ENCODE measurements around the gene ABLIM1. TPM values are rescaled to one million over a fixed set of nuclear protein-coding genes. Genes with fewer than 3 reads are reported as not detected.

ABLIM1 gene
- total RNA-seq, 2 experiments from 2014 or later, result 62.3 to 64.1 TPM

DNA sequence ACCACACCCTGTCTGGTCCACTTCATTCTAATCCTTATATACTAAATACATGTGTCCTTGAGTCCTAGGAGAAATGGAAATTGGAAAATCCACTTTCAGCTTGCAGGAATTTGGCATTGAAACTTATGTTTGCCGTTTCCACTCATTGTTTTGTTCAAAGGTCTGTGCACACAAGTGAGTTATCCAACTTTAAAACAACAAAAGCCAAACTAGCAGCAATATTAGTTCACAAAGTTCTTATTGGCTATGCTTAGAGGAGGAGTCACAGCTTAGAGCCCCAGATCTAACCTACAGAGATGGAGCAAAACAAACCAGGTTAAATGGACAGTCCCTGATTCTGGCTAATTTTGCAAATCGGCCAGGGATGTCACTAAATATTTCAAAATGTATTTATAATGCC, 209.2 kb downstream of the ABLIM1 start:
- ATAC-seq, result no peak
- no peak for DNase-seq
- Mint-ChIP-seq H3K27ac (no peak overlapping the region), H3K27me3 (ENCODE audit: low read depth) (no peaks in the 10 kb centered on the region), H3K36me3 (ENCODE audit: low read depth) (peaks cover 16% of the 10 kb centered on the region), H3K4me1 (ENCODE audit: low read depth) (no peaks in the 10 kb centered on the region), H3K9me3 (ENCODE audit: insufficient read depth) (no peaks in the 10 kb centered on the region), H3K4me3 (no peak overlapping the region)
- CTCF ChIA-PET, result interaction anchor here (1.3 to 1.7 kb wide), 3 partner anchors 17 to 145 kb away, joined by 3 to 15 read pairs (median 3); no protein-coding TSS in a partner anchor
- POLR2A ChIA-PET, result no interaction called here

DNA sequence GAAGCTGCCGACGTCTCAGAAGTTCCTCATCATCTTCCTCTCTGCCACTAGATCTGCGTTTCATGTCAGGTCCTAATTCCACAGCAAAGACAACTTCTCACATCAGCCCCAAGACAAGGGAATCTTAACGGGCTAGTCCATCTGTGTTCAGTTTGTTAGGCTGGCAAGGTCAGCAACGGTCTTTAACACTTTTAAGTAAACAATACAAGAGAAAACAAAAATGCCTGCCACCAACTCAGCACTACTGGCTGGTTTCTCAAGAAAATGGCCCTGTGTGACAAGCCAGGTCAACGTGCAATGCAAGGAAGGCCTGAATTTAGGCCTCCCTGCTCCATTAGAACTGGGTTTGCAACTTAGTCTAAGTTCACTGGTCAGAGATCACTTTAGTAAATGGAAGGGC, 212.7 kb downstream of the ABLIM1 start:
- ChIA-PET CTCF (interaction anchor here (1.2 to 2.4 kb wide), 2 partner anchors 141 to 142 kb away, joined by 4 to 8 read pairs; no protein-coding TSS in a partner anchor), POLR2A (no interaction called here)
- no peaks in the 10 kb centered on the region for H3K9me3 Mint-ChIP-seq (ENCODE audit: insufficient read depth)
- H3K27me3 Mint-ChIP-seq (ENCODE audit: low read depth), result no peaks in the 10 kb centered on the region
- peaks cover 21% of the 10 kb centered on the region for H3K36me3 Mint-ChIP-seq (ENCODE audit: low read depth)
- no peak overlapping the region for H3K4me3 Mint-ChIP-seq
- no peaks in the 10 kb centered on the region for H3K4me1 Mint-ChIP-seq (ENCODE audit: low read depth)
- ATAC-seq (no peak), DNase-seq (no peak)
- H3K27ac Mint-ChIP-seq, result no peak overlapping the region

DNA sequence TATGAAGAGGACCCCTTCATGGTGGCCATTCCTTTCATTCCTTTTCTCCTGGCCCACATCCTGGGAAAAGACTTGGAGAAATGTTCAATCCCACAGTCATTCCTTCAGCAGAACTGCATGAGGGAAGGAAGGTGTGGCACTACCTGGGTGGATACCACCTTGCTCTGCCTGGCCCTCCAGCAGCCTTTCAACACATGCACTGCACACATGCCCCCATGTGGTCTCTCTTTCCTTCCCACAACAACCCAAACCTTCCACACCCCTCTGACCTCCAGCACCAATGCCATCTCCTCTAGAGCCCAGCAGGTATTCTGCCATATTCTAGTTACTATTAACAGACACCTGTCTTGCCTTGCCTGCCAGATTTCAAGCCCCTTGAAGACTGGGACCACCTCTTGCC, 213.3 kb downstream of the ABLIM1 start:
- no peak for ATAC-seq
- ChIA-PET CTCF (interaction anchor here (1.1 to 2.4 kb wide), 2 partner anchors 27 to 141 kb away, joined by 4 to 8 read pairs; no protein-coding TSS in a partner anchor), POLR2A (no interaction called here)
- H3K27me3 Mint-ChIP-seq (ENCODE audit: low read depth), result no peaks in the 10 kb centered on the region
- no peak overlapping the region for H3K27ac Mint-ChIP-seq
- H3K9me3 Mint-ChIP-seq (ENCODE audit: insufficient read depth), result no peaks in the 10 kb centered on the region
- no peaks in the 10 kb centered on the region for H3K4me1 Mint-ChIP-seq (ENCODE audit: low read depth)
- peaks cover 26% of the 10 kb centered on the region for H3K36me3 Mint-ChIP-seq (ENCODE audit: low read depth)
- DNase-seq, result no peak
- no peak overlapping the region for H3K4me3 Mint-ChIP-seq

DNA sequence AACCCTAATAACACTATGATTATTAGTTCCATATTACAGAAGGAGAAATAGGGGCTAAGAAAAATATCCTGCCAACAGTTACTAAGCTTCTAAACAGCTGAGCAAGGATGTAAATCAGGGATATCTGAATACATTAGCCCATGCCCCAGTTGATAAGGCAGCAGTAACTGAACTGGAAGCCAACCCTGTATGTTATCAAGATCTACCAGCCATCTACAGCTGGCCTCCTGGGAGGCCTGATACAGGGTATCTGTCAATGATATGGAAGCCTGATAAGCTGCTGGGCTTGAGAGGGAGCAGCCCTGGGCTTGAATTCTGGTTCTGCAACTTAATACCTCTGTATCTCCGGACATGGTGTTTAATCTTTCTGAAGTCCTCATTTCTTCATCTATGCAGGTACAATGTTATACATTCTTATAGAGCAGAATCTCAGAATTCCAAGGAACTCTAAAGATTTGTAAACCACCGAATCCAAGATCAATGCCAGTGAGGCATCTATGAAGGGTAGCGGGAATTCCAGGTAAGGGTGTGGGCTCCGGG, 215.9 kb downstream of the ABLIM1 start:
- POLR2A ChIA-PET, result no interaction called here
- peaks cover 42% of the 10 kb centered on the region for H3K36me3 Mint-ChIP-seq (ENCODE audit: low read depth)
- ATAC-seq, result no peak

DNA sequence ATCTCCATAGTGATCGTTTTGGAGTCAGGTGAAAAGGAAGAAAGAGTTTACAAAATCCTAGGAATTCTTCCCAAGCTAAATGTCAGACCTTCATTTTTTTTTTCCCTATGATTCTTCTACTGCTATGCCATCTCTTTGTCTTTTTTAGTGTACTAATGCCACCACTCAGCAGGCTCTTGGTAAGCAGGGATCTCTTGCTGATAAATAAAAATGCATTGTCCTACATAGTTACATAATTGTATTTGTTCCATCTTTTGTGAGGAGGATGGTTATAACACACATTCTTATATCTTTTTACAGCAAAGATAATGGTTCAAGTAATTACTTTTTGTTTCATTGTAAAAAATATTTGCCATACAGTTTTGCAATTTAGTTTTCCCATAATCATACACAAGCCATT, 217.0 kb downstream of the ABLIM1 start:
- DNase-seq, result no peak
- Mint-ChIP-seq H3K9me3 (ENCODE audit: insufficient read depth) (no peaks in the 10 kb centered on the region), H3K4me1 (ENCODE audit: low read depth) (no peaks in the 10 kb centered on the region), H3K36me3 (ENCODE audit: low read depth) (peaks cover 43% of the 10 kb centered on the region), H3K27me3 (ENCODE audit: low read depth) (no peaks in the 10 kb centered on the region), H3K4me3 (no peak overlapping the region), H3K27ac (no peak overlapping the region)
- CTCF ChIA-PET, result interaction anchor here (1.2 to 2.8 kb wide), 2 partner anchors 18 to 137 kb away, joined by 3 to 20 read pairs; no protein-coding TSS in a partner anchor
- POLR2A ChIA-PET, result no interaction called here
- ATAC-seq, result no peak

More for the DNA sequence above, 215.9 kb downstream of the ABLIM1 start:
- no peak for DNase-seq
- CTCF ChIA-PET, result interaction anchor here (1.2 to 2.8 kb wide), 2 partner anchors 17 to 138 kb away, joined by 3 to 20 read pairs; no protein-coding TSS in a partner anchor
- Mint-ChIP-seq H3K4me3 (no peak overlapping the region), H3K27me3 (ENCODE audit: low read depth) (no peaks in the 10 kb centered on the region), H3K9me3 (ENCODE audit: insufficient read depth) (no peaks in the 10 kb centered on the region), H3K27ac (no peak overlapping the region), H3K4me1 (ENCODE audit: low read depth) (no peaks in the 10 kb centered on the region)

DNA sequence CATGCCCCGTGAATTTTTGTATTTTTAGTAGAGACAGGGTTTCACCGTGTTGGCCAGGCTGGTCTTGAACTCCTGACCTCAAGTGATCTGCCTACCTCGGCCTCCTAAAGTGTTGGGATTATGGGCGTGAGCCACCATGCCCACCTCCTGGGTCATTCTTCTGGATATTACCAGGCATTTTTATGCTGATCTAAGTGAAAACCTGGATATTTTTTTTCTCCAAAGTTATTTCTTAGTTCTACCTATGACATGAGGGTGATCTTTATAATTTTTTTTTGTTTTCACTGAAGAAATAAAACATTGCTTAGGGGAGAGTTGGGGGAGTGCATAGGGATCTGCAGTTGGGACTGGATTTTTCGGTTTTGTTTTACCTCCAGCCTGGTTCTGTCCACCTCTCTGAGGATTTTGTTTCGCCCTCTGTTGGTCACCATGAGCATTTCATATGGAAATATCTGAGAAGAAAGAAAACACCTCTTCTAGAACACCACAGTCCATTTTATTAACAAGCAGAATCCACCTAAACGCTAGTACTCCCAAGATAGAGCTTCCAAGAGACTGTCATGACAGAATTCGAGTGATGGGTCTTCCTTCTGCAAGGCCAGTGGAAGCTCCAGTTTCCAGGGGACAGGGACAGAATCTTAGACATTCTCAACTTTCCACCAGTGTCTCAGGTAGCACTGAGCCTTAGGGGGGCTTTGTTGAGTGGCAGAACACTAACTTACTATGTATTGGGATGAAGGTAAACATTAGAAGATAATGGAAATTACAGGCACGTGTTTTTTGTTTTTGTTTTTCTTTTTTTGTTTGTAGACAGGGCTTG, 220.4 kb downstream of the ABLIM1 start:
- DNase-seq (no peak), ATAC-seq (no peak)
- H3K27ac Mint-ChIP-seq, result no peak overlapping the region
- H3K27me3 Mint-ChIP-seq (ENCODE audit: low read depth), result no peaks in the 10 kb centered on the region
- POLR2A ChIA-PET, result no interaction called here
- no peak overlapping the region for H3K4me3 Mint-ChIP-seq
- no peaks in the 10 kb centered on the region for H3K9me3 Mint-ChIP-seq (ENCODE audit: insufficient read depth)
- peaks cover 55% of the 10 kb centered on the region for H3K36me3 Mint-ChIP-seq (ENCODE audit: low read depth)
- CTCF ChIA-PET, result interaction anchor here (0.7 to 7.3 kb wide), 5 partner anchors 17 to 185 kb away, joined by 3 to 44 read pairs (median 3); no protein-coding TSS in a partner anchor
- H3K4me1 Mint-ChIP-seq (ENCODE audit: low read depth), result no peaks in the 10 kb centered on the region

DNA sequence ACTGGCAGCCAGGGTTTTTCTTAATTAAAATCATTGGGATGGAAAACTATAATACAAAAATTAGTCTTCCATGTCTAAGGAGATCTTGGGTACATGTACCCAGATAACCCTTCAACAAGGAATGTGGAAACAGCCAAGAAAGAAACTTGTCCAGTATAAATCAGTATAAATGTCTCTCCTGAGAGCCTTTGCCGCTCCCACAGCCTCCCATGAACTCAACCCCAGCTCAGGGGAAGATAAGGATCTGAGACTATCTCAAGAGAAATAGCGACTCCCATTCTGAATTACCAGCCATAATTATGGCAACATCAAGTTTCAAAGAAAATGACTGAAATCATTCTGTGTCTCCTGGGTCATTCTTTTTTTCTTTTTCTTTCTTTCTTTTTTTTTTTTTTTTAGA, 221.1 kb downstream of the ABLIM1 start:
- Mint-ChIP-seq H3K36me3 (ENCODE audit: low read depth) (peaks cover 55% of the 10 kb centered on the region), H3K27me3 (ENCODE audit: low read depth) (no peaks in the 10 kb centered on the region), H3K9me3 (ENCODE audit: insufficient read depth) (no peaks in the 10 kb centered on the region), H3K27ac (no peak overlapping the region), H3K4me3 (no peak overlapping the region), H3K4me1 (ENCODE audit: low read depth) (no peaks in the 10 kb centered on the region)
- CTCF ChIA-PET, result interaction anchor here (7.3 kb wide), 1 partner anchor 133 kb away, joined by 44 read pairs; no protein-coding TSS in a partner anchor
- ATAC-seq (no peak), DNase-seq (no peak)
- POLR2A ChIA-PET, result no interaction called here

DNA sequence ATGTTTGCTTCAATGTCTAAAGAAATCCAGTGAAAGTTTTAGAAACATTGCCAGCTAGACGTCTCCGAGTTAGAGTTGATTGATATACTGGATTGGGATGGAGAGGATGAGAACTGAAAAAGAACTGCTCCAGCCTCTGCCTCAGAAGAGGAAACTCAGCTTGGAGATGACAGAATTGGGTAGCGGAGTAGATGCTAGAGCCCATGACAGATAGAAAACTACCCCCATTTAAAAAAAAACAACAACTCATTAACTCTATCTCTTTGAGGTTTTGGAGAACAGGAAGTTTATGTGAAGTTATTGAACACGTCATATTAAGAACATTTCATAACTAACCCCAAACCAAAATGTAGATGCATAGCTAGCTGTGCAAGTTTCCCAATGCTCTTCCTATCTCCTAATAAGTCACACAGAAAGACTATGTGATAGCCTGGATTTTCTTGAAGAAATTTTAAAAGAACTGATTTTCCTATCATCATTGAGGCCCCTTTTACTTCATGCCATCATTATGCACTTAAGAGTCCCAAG, 225.4 kb downstream of the ABLIM1 start:
- Mint-ChIP-seq H3K4me3 (no peak overlapping the region), H3K4me1 (ENCODE audit: low read depth) (no peaks in the 10 kb centered on the region), H3K9me3 (ENCODE audit: insufficient read depth) (no peaks in the 10 kb centered on the region), H3K27me3 (ENCODE audit: low read depth) (no peaks in the 10 kb centered on the region), H3K27ac (no peak overlapping the region), H3K36me3 (ENCODE audit: low read depth) (peaks cover 30% of the 10 kb centered on the region)
- POLR2A ChIA-PET, result interaction anchor here (0.7 kb wide), 1 partner anchor 124 kb away, joined by 3 read pairs; no protein-coding TSS in a partner anchor
- no peak for DNase-seq
- CTCF ChIA-PET, result interaction anchor here (7.3 kb wide), 1 partner anchor 129 kb away, joined by 44 read pairs; no protein-coding TSS in a partner anchor
- ATAC-seq, result no peak

DNA sequence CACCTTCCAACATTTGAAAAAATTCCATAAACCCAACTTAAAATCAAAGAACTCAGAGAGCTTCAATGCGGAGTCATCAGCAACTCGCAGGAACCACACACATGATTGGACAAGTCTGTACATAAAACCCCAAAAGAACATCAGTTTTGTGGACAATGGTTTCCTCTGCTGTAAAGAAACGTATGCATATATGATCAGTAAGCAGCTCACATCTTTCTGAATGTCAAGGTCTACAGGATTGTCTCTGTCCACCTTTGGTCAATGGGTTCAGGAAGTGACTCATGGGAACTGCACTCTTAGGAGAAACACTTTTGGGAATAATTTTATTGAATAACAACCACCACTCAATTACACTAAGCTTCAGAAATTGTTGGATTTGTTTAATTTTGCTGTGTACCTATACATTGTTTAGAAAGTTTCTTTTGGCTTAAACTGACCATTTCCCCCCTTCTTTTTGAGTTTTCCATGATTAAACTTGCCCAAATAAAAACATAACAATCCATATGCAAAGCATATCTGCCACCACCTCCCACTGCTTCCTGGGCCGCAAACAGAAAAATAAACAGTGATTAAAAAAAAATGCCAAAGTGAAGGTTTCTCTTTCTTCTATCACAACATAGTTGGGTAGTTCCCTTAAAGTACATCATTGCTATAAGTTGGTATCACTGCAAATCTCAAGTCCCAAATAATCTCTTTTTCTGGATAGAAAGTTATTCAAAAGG, 226.5 kb downstream of the ABLIM1 start:
- CTCF ChIA-PET, result interaction anchor here (0.6 to 7.3 kb wide), 3 partner anchors 15 to 128 kb away, joined by 3 to 44 read pairs (median 3); no protein-coding TSS in a partner anchor

DNA sequence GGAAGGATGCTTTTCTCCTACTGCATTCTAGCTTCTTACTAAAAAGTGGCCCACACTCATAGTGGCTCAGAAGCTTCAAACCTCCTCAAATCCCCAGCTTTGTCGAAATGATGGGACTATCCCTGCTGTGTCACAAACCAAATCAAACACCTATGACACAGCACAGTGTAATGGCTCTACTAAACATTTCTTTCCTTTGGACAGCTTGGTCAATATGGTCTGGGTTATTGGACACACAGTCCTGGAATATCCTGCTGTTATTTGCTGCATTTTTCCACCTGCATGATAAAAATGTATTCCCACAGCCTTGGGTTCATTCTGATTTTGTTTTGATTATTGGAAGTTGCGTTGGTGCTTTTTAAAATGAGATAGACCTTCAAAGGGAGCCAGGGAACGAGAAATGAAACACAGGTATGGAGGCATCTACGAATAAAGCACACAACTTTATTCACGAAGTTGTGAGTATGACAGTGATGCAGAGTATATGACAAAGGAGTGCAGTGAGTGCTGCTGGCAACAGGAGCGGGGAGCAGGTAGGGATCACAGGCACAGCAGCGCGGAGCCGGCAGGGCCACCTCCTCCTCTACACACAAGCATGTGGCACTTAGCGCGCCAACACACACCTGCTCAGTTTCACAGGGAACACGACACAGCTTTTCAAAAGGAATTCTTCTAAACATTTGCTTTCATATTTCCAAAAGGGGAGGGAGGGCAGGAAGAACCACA, 227.2 kb downstream of the ABLIM1 start:
- POLR2A ChIA-PET, result no interaction called here
- peaks cover 23% of the 10 kb centered on the region for H3K36me3 Mint-ChIP-seq (ENCODE audit: low read depth)
- H3K27ac Mint-ChIP-seq, result no peak overlapping the region

More for the DNA sequence above, 226.5 kb downstream of the ABLIM1 start:
- Mint-ChIP-seq H3K36me3 (ENCODE audit: low read depth) (peaks cover 29% of the 10 kb centered on the region), H3K27me3 (ENCODE audit: low read depth) (no peaks in the 10 kb centered on the region), H3K4me1 (ENCODE audit: low read depth) (no peaks in the 10 kb centered on the region), H3K4me3 (no peak overlapping the region), H3K27ac (no peak overlapping the region), H3K9me3 (ENCODE audit: insufficient read depth) (no peaks in the 10 kb centered on the region)
- ATAC-seq, result no peak
- DNase-seq, result no peak
- POLR2A ChIA-PET, result no interaction called here

More for the DNA sequence above, 227.2 kb downstream of the ABLIM1 start:
- no peak for ATAC-seq
- Mint-ChIP-seq H3K27me3 (ENCODE audit: low read depth) (no peaks in the 10 kb centered on the region), H3K4me3 (no peak overlapping the region), H3K9me3 (ENCODE audit: insufficient read depth) (no peaks in the 10 kb centered on the region), H3K4me1 (ENCODE audit: low read depth) (no peaks in the 10 kb centered on the region)
- DNase-seq, result no peak
- CTCF ChIA-PET, result interaction anchor here (2.7 kb wide), 1 partner anchor 127 kb away, joined by 9 read pairs; no protein-coding TSS in a partner anchor

All from activated CD8-positive, alpha-beta T cell treated with anti-CD3 and anti-CD28 coated beads, Interleukin-2, amount 10 ng/mL, durations not matched to agents 7 days and 5 days (primary cell).